HG02678 (cell line): ENCODE data around the gene SBK1.

Experiments used
- ATAC-seq: cut with Tn5 transposase; IDR thresholded peaks from one replicate; pipeline ENCODE4 v1.9.1; 2021; ENCODE audit warnings: mild to moderate bottlenecking, moderate library complexity; ENCODE audit not compliant: unreplicated experiment

Gene SBK1

GRCh38 chr16:28280881-28281836, 11.2 kb upstream of the SBK1 start:
- no peak for ATAC-seq

- ATAC-seq, result no peak
Observed at GRCh38 chr16:28282045-28282444, 10.3 kb upstream of the SBK1 start.

GRCh38 chr16:28283173-28283572, 9.2 kb upstream of the SBK1 start:
- no peak for ATAC-seq

- ATAC-seq, result no peak
Observed at GRCh38 chr16:28283798-28284577, 8.3 kb upstream of the SBK1 start.

GRCh38 chr16:28285649-28286048, 6.7 kb upstream of the SBK1 start:
- no peak for ATAC-seq

- no peak for ATAC-seq
Observed at GRCh38 chr16:28288114-28288513, 4.2 kb upstream of the SBK1 start.

- no peak for ATAC-seq
Observed at GRCh38 chr16:28289048-28289447, 3.3 kb upstream of the SBK1 start.

GRCh38 chr16:28289939-28290858, 2.1 kb upstream of the SBK1 start:
- no peak for ATAC-seq

- ATAC-seq, result no peak
Observed at GRCh38 chr16:28290859-28291254, 1.5 kb upstream of the SBK1 start.

- ATAC-seq, result no peak
Observed at GRCh38 chr16:28292731-28293600, 641 bp downstream of the SBK1 start.

GRCh38 chr16:28293601-28293960, 1.3 kb downstream of the SBK1 start:
- no peak for ATAC-seq

- ATAC-seq, result no peak
Observed at GRCh38 chr16:28294201-28294600, 1.9 kb downstream of the SBK1 start.

- no peak for ATAC-seq
Observed at GRCh38 chr16:28295276-28295675, 3.0 kb downstream of the SBK1 start.

GRCh38 chr16:28297308-28297707, 5.0 kb downstream of the SBK1 start:
- ATAC-seq, result no peak

GRCh38 chr16:28297784-28298510, 5.6 kb downstream of the SBK1 start:
- ATAC-seq, result no peak

- ATAC-seq, result no peak
Observed at GRCh38 chr16:28298511-28298878, 6.2 kb downstream of the SBK1 start.

- ATAC-seq, result no peak
Observed at GRCh38 chr16:28300327-28300726, 8.0 kb downstream of the SBK1 start.

- no peak for ATAC-seq
Observed at GRCh38 chr16:28301154-28301553, 8.8 kb downstream of the SBK1 start.

GRCh38 chr16:28301620-28302019, 9.3 kb downstream of the SBK1 start:
- no peak for ATAC-seq
